ENCODE results near the gene KIR2DL4. TPM values are rescaled to one million over a fixed set of nuclear protein-coding genes. Genes with fewer than 3 reads are reported as not detected.
"Not testable (repeated sequence)": the region's sequence is repeated elsewhere in the genome, so short reads cannot be mapped to it uniquely, and the experiment has no call there.

The KIR2DL4 gene
- polyA plus RNA-seq, 1 experiment, result not detected

DNA sequence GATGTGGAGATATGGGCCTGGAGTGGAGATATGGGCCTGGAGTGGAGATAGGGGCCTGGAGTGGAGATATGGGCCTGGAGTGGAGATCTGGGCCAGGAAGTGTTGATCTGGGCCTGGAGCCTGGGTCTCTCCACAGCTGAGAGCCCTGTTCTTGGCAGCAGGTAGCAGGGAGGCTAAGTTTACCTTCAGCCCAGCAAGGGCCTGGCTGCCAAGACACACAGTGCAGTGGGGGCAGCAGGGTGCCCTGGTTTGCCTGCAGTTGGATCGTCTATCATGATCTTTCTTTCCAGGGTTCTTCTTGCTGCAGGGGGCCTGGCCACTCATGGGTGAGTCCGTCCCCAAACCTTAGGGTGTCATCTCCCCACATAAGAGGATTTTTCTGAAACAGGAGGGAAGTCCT lies 47.5 kb downstream of the KIR2DL4 start:
- TF ChIP-seq, protein P1, sequence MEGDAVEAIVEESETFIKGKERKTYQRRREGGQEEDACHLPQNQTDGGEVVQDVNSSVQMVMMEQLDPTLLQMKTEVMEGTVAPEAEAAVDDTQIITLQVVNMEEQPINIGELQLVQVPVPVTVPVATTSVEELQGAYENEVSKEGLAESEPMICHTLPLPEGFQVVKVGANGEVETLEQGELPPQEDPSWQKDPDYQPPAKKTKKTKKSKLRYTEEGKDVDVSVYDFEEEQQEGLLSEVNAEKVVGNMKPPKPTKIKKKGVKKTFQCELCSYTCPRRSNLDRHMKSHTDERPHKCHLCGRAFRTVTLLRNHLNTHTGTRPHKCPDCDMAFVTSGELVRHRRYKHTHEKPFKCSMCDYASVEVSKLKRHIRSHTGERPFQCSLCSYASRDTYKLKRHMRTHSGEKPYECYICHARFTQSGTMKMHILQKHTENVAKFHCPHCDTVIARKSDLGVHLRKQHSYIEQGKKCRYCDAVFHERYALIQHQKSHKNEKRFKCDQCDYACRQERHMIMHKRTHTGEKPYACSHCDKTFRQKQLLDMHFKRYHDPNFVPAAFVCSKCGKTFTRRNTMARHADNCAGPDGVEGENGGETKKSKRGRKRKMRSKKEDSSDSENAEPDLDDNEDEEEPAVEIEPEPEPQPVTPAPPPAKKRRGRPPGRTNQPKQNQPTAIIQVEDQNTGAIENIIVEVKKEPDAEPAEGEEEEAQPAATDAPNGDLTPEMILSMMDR (IDR thresholded peaks at IDR 0.05; ENCODE audit: insufficient read depth, low read depth, low read length), result no peak
- no peaks in the 10 kb centered on the region for H3K27me3 ChIP-seq (ENCODE audit: control insufficient read depth, insufficient read depth, low read length)
- no peak overlapping the region for H3K4me3 ChIP-seq (ENCODE audit: low read depth, low read length)
- POLR2A ChIA-PET, result no interaction called here
- H3K36me3 ChIP-seq (ENCODE audit: control insufficient read depth, insufficient read depth, low read length), result no peaks in the 10 kb centered on the region
- CTCF ChIA-PET, result no interaction called here
- DNase-seq (ENCODE audit: low read depth), result no peak

DNA sequence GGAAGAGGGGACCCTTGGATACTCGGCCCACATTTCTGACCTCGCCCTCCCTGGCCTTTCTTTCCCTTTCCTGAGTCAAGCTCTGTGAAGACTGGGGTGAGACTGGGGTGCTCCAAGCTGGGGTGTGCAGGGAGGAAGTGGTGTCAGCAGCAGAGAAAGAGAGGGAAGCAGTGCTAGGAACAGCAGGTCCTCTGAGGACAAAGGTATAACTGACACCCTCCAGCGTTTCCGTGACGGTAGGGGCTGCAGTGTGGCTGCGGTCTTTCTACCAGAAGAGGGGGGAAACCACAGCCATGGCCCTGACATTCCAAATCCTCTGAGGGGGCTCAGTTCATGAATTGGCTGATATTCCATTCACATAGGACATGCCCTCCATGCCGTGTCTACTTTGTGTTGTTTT lies 47.9 kb downstream of the KIR2DL4 start:
- POLR2A ChIA-PET, result no interaction called here
- no peaks in the 10 kb centered on the region for H3K27me3 ChIP-seq (ENCODE audit: control insufficient read depth, insufficient read depth, low read length)
- H3K36me3 ChIP-seq (ENCODE audit: control insufficient read depth, insufficient read depth, low read length), result no peaks in the 10 kb centered on the region
- no peak overlapping the region for H3K4me3 ChIP-seq (ENCODE audit: low read depth, low read length)
- no peak for DNase-seq (ENCODE audit: low read depth)
- TF ChIP-seq, protein P1 (IDR thresholded peaks at IDR 0.05; ENCODE audit: insufficient read depth, low read depth, low read length), result no peak
- CTCF ChIA-PET, result no interaction called here

DNA sequence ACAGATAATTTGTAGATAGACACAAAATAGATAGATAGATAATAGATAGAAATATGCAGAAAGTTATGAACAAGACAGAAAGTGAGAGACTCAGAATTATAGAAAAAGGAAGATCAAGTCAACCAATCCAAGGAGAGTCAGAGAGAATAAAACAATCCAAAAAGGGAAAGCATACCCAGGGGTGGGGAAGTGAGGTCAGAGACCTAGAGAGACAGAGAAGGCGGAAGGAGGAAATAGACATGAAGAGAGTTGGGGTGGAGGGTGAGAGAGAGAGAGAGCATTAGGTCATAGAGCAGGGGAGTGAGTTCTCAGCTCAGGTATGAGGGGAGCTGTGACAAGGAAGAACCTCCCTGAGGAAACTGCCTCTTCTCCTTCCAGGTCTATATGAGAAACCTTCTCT lies 51.8 kb downstream of the KIR2DL4 start:
- H3K27me3 ChIP-seq (ENCODE audit: control insufficient read depth, insufficient read depth, low read length); H3K4me3 ChIP-seq (ENCODE audit: low read depth, low read length); DNase-seq (ENCODE audit: low read depth); POLR2A ChIA-PET; H3K36me3 ChIP-seq (ENCODE audit: control insufficient read depth, insufficient read depth, low read length); CTCF ChIA-PET: not testable (repeated sequence)

DNA sequence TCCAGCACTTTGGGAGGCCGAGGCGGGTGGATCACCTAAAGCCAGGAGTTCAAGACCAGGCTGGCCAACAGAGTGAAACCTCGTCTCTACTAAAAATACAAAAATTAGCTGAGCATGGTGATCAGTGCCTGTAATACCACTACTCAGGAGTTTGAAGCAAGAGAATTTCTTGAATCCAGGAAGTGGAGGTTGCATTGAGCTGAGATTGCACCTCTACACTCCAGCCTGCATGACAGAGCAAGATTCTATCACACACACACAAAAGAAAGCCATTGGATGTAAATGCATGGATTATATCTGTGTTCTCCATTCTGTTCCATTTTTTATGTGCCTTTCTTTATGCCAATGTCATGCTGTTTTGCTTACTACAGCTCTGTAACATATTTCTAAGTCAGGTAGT lies 55.1 kb downstream of the KIR2DL4 start:
- CTCF ChIA-PET; H3K27me3 ChIP-seq (ENCODE audit: control insufficient read depth, insufficient read depth, low read length); POLR2A ChIA-PET: not testable (repeated sequence)

DNA sequence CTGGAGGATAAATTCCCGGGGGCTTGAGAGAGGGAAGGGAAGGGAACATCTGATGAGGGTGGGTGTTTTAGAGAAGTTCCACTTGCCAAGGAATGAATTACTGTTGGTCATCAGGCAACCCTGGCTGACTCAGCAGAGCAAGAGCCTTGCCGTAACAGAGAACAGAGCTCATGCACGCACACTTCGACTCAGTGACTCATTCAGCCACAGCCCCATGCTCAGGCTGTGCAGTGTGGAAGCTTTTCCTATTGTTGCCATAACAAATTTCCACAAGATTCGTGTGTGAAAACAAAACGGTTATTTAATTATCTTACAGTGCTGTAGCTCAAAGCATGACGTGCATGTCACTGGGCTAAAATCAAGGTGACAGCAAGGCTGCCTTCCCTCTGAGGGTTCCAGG lies 56.0 kb downstream of the KIR2DL4 start:
- H3K27me3 ChIP-seq (ENCODE audit: control insufficient read depth, insufficient read depth, low read length); POLR2A ChIA-PET; H3K4me3 ChIP-seq (ENCODE audit: low read depth, low read length); H3K36me3 ChIP-seq (ENCODE audit: control insufficient read depth, insufficient read depth, low read length); CTCF ChIA-PET; DNase-seq (ENCODE audit: low read depth): not testable (repeated sequence)

More for the DNA sequence above, 55.1 kb downstream of the KIR2DL4 start:
- DNase-seq (ENCODE audit: low read depth); H3K4me3 ChIP-seq (ENCODE audit: low read depth, low read length); H3K36me3 ChIP-seq (ENCODE audit: control insufficient read depth, insufficient read depth, low read length): not testable (repeated sequence)

DNA sequence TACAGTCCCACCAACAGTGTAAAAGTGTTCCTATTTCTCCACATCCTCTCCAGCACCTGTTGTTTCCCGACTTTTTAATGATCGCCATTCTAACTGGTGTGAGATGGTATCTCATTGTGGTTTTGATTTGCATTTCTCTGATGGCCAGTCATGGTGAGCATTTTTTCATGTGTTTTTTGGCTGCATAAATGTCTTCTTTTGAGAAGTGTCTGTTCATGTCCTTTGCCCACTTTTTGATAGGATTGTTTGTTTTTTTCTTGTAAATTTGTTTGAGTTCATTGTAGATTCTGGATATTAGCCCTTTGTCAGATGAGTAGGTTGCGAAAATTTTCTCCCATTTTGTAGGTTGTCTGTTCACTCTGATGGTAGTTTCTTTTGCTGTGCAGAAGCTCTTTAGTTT lies 60.0 kb downstream of the KIR2DL4 start:
- POLR2A ChIA-PET; H3K36me3 ChIP-seq (ENCODE audit: control insufficient read depth, insufficient read depth, low read length); DNase-seq (ENCODE audit: low read depth); CTCF ChIA-PET; H3K4me3 ChIP-seq (ENCODE audit: low read depth, low read length); H3K27me3 ChIP-seq (ENCODE audit: control insufficient read depth, insufficient read depth, low read length): not testable (repeated sequence)

Small RNA genes lying within 50 kb of the gene (small RNA-seq; reads per million reads assigned to genes)
- gene KIR3DP1 (ENCODE audit: insufficient read length, low read depth, low replicate concordance), result not detected

Other genes starting within 250 kb of the KIR2DL4 start
- not detected in 2 replicates for gene LILRA2, start 229.8 kb upstream of the KIR2DL4 start, polyA plus RNA-seq (2011; rRNA removed)
- gene LILRA1, start 210.0 kb upstream of the KIR2DL4 start, polyA plus RNA-seq (2011; rRNA removed), result not detected in 2 replicates
- gene LILRB1, start 173.1 kb upstream of the KIR2DL4 start, polyA plus RNA-seq (2011; rRNA removed), result not detected in 2 replicates
- not detected in 2 replicates for gene LILRB4, start 140.6 kb upstream of the KIR2DL4 start, polyA plus RNA-seq (2011; rRNA removed)
- gene KIR3DL3, start 79.2 kb upstream of the KIR2DL4 start, polyA plus RNA-seq (2011; rRNA removed), result not detected in 2 replicates
- not detected in 2 replicates for gene KIR2DL3, start 65.1 kb upstream of the KIR2DL4 start, polyA plus RNA-seq (2011; rRNA removed)
- not detected in 2 replicates for gene KIR2DL1, start 33.8 kb upstream of the KIR2DL4 start, polyA plus RNA-seq (2011; rRNA removed)
- gene KIR3DL1, start 12.9 kb downstream of the KIR2DL4 start, polyA plus RNA-seq (2011; rRNA removed), result not detected in 2 replicates
- not detected in 2 replicates for gene KIR2DS4, start 29.1 kb downstream of the KIR2DL4 start, polyA plus RNA-seq (2011; rRNA removed)
- gene KIR3DL2, start 46.8 kb downstream of the KIR2DL4 start, polyA plus RNA-seq (2011; rRNA removed), result not detected in 2 replicates
- not detected in 2 replicates for gene FCAR, start 70.6 kb downstream of the KIR2DL4 start, polyA plus RNA-seq (2011; rRNA removed)
- gene NCR1, start 102.5 kb downstream of the KIR2DL4 start, polyA plus RNA-seq (2011; rRNA removed), result not detected in 2 replicates
- gene NLRP7, start 143.9 kb downstream of the KIR2DL4 start, polyA plus RNA-seq (2011; rRNA removed), result not detected in 2 replicates
- gene NLRP2, start 162.8 kb downstream of the KIR2DL4 start, polyA plus RNA-seq (2011; rRNA removed), result not detected in 2 replicates
- gene GP6, start 234.7 kb downstream of the KIR2DL4 start, polyA plus RNA-seq (2011; rRNA removed), result not detected in 2 replicates

All from BJ (cell line).